Measurements from ENCODE around the gene LITAF.

GRCh38 chr16:11604783-11605563 lies 18.3 kb upstream of the LITAF start:
- TF ChIP-seq CTCF (conservative IDR thresholded peaks at IDR 0.05) (no peak), EZH2 (IDR thresholded peaks at IDR 0.05; ENCODE audit: low read depth) (no peak)
